ENCODE data around the gene DDX28.
"Not testable (repeated sequence)": the region's sequence is repeated elsewhere in the genome, so short reads cannot be mapped to it uniquely, and the experiment has no call there.

Gene DDX28

GRCh38 chr16:67993207-67994039 lies 29.6 kb downstream of the DDX28 start:
- peak; percentile 82 for DNase-seq

GRCh38 chr16:67992661-67993206 lies 30.3 kb downstream of the DDX28 start:
- no peak for DNase-seq

GRCh38 chr16:67990018-67990386 lies 33.0 kb downstream of the DDX28 start:
- DNase-seq: no peak

GRCh38 chr16:67989322-67990017 lies 33.6 kb downstream of the DDX28 start:
- DNase-seq: no peak

GRCh38 chr16:67988675-67989074 lies 34.4 kb downstream of the DDX28 start:
- no peak for DNase-seq

- DNase-seq: no peak
Observed at GRCh38 chr16:67987460-67988160, 35.4 kb downstream of the DDX28 start.

- DNase-seq: no peak
Observed at GRCh38 chr16:67986949-67987348, 36.1 kb downstream of the DDX28 start.

- no peak for DNase-seq
Observed at GRCh38 chr16:67982011-67982696, 40.9 kb downstream of the DDX28 start.

- no peak for DNase-seq
Observed at GRCh38 chr16:67979955-67980678, 42.9 kb downstream of the DDX28 start, which contains the start of gene DPEP3. Gene DPEP3, minus strand, starts transcription at chr16:67980499. Its CDS starts 119 bp downstream, at chr16:67980380.

- DNase-seq: no peak
Observed at GRCh38 chr16:67977469-67978227, 45.4 kb downstream of the DDX28 start.

- no peak for DNase-seq
Observed at GRCh38 chr16:67977005-67977404, 46.0 kb downstream of the DDX28 start.

GRCh38 chr16:67976205-67976604 lies 46.8 kb downstream of the DDX28 start:
- DNase-seq: no peak

- DNase-seq: no peak
Observed at GRCh38 chr16:67975321-67976105, 47.5 kb downstream of the DDX28 start.

- DNase-seq: not testable (repeated sequence)
Observed at GRCh38 chr16:67972285-67972684, 50.7 kb downstream of the DDX28 start.

- DNase-seq: no peak
Observed at GRCh38 chr16:67971111-67971510, 51.9 kb downstream of the DDX28 start.
